Keratinocyte (primary cell): Measurements from ENCODE around the gene IFI30.

Experiments
- CTCF ChIP-seq, 3 experiments: IDR thresholded peaks in 1 of 3; conservative IDR thresholded peaks in 1 of 3; optimal IDR thresholded peaks in 1 of 3; 2 replicates in 2 of 3; 3 replicates in 1 of 3; pipeline versions ENCODE3 to v1.5.1; 2011; ENCODE audit warnings: low read length in 3 of 3, mild to moderate bottlenecking in 3 of 3, moderate library complexity in 2 of 3, control low read depth in 1 of 3, inconsistent platforms in 1 of 3; ENCODE audit not compliant: insufficient read depth in 2 of 3; ENCODE audit errors: extremely low read depth in 1 of 3
- EZH2 ChIP-seq: IDR thresholded peaks from one replicate; pipeline ENCODE4 v1.6.1; 2012; ENCODE audit warnings: inconsistent platforms, mild to moderate bottlenecking, low read length, moderate library complexity

- TF ChIP-seq CTCF (optimal IDR thresholded peaks at IDR 0.05 in 1 of 3, IDR thresholded peaks at IDR 0.05 in 1 of 3, conservative IDR thresholded peaks at IDR 0.05 in 1 of 3; ENCODE audit: extremely low read depth in 1 of 3, insufficient read depth in 2 of 3, low read length in 3 of 3) (no peak), EZH2 (no peak)
Measured at GRCh38 chr19:18203863-18204393, 30.3 kb downstream of the IFI30 start, which contains the start of gene RAB3A.
